GM20000 (cell line): ENCODE data around the gene P2RY2.

Experiments
- DNase-seq: peaks from one replicate; pipeline ENCODE4 v3.0.0; 2012; ENCODE audit warnings: low spot score
- CTCF ChIP-seq: IDR thresholded peaks from 2 replicates; pipeline ENCODE4 v1.5.1; 2012; ENCODE audit warnings: mild to moderate bottlenecking, control low read depth; ENCODE audit errors: extremely low read depth, missing control alignments

Gene P2RY2

DNA sequence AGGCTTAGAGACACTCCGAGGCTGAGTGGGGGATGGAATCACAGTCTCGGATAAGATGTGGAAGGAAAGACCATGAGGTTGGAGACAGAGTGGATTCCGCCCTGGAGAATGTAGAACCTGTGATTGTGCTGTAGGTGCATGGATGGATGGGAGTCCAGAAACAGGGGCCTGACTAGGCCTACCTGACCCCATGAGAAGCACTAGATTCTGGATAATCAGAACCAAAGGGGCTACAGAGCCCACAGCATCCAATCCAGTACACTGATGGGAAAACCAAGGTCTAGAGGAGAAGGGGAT, 43.6 kb upstream of the P2RY2 start:
- no peak for TF ChIP-seq CTCF
- no peak for DNase-seq

- no peak for DNase-seq
- TF ChIP-seq CTCF: no peak
Observed at GRCh38 chr11:73175551-73176144, 42.4 kb upstream of the P2RY2 start.

- TF ChIP-seq CTCF: no peak
- DNase-seq: no peak
Observed at GRCh38 chr11:73176145-73176873, 41.8 kb upstream of the P2RY2 start.

GRCh38 chr11:73176874-73177155, 41.3 kb upstream of the P2RY2 start:
- no peak for TF ChIP-seq CTCF
- no peak for DNase-seq

DNA sequence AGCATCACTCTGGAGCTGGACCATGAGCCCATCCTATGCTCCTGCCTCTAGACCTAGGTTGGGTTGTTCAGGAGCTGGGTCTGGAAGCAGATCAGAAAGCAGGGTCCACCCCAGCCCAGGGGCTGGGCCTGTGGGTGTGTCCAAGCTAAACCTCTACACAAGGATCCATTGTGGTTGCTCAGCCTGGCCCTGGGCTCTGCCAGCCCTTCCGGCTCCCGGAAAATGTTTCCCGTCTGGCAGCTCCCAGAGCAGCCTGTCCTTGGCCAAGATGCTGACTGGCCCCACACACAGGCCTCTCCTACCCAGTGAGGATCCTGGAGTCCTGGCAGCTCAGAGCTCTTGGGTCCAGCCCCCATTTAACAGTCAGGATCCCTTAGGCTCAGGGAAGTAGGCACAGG, 40.7 kb upstream of the P2RY2 start:
- TF ChIP-seq CTCF: no peak

GRCh38 chr11:73177778-73178539, 40.1 kb upstream of the P2RY2 start:
- peak; percentile 74 for TF ChIP-seq CTCF
- peak; percentile 85 for DNase-seq

More for the DNA sequence above, 40.7 kb upstream of the P2RY2 start:
- DNase-seq: no peak

DNA sequence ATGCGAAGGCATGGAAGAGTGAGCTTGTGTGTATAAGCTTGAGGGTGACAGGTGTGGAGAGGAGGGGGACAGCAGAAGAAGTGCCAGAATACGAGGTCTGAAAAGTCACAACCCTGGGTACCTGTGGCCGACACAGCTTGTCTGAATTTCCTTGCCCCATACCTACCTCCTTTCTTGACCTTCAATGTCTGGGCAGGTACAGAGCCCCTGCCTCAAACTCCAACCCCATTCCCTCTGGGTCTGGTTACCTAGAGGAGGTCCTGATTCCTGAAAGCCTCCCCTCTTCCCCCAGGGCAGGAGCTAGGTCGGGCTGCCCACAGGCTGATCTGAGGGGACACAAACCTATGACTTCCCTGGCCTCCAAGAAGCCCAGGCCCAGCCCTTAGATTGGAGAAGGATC, 39.4 kb upstream of the P2RY2 start:
- DNase-seq: no peak
- TF ChIP-seq CTCF: no peak
